Trophoblast cell (in vitro differentiated cells and primary cell): ENCODE results near the gene SNX25.

Experiments used
- DNase-seq, 2 donors: peaks; one replicate each; pipeline ENCODE4 v3.0.0-alpha.2; 2016
- H2AFZ ChIP-seq: 2 replicates; pipeline ENCODE4 v1.6.1; 2013; ENCODE audit warnings: low read length, moderate library complexity, mild to moderate bottlenecking; ENCODE audit not compliant: insufficient read depth, poor library complexity
- H2AK5ac ChIP-seq: 2 replicates; pipeline ENCODE4 v1.6.1; 2013; ENCODE audit warnings: mild to moderate bottlenecking, low read length
- H2BK120ac ChIP-seq: 2 replicates; pipeline ENCODE4 v1.6.1; 2013; ENCODE audit warnings: low read length, mild to moderate bottlenecking, moderate library complexity; ENCODE audit not compliant: insufficient read depth, poor library complexity
- H2BK12ac ChIP-seq: 2 replicates; pipeline ENCODE4 v1.6.1; 2013; ENCODE audit warnings: mild to moderate bottlenecking, low read length, moderate library complexity
- H2BK5ac ChIP-seq: 2 replicates; pipeline ENCODE4 v1.6.1; 2013; ENCODE audit warnings: low read length, low read depth, moderate library complexity, mild to moderate bottlenecking; ENCODE audit not compliant: poor library complexity
- H3K14ac ChIP-seq: 2 replicates; pipeline ENCODE4 v1.6.1; 2013; ENCODE audit warnings: mild to moderate bottlenecking, low read length
- H3K18ac ChIP-seq: 2 replicates; pipeline ENCODE4 v1.6.1; 2013; ENCODE audit warnings: mild to moderate bottlenecking, low read length
- H3K23ac ChIP-seq: 2 replicates; pipeline ENCODE4 v1.6.1; 2013; ENCODE audit warnings: low read length
- H3K27ac ChIP-seq: 2 replicates; pipeline ENCODE4 v1.5.1; 2013; ENCODE audit warnings: low read depth, mild to moderate bottlenecking, inconsistent platforms, low read length, moderate library complexity
- H3K27me3 ChIP-seq: 2 replicates; pipeline ENCODE4 v1.6.1; 2013; ENCODE audit warnings: inconsistent platforms, mild to moderate bottlenecking, low read length, moderate library complexity; ENCODE audit not compliant: insufficient read depth
- H3K36me3 ChIP-seq, 2 experiments: 1 replicate in 1 of 2; 2 replicates in 1 of 2; pipeline ENCODE4 v1.6.1; 2013; ENCODE audit warnings: low read length in 2 of 2, mild to moderate bottlenecking in 2 of 2, moderate library complexity in 1 of 2; ENCODE audit not compliant: insufficient read depth in 2 of 2, control insufficient read depth in 1 of 2
- H3K4ac ChIP-seq: 2 replicates; pipeline ENCODE4 v1.6.1; 2013; ENCODE audit warnings: low read depth, mild to moderate bottlenecking, low read length, moderate library complexity
- H3K4me1 ChIP-seq, 2 experiments: 1 replicate in 1 of 2; 2 replicates in 1 of 2; pipeline ENCODE4 v1.6.1; 2013; ENCODE audit warnings: low read length in 2 of 2, mild to moderate bottlenecking in 2 of 2, moderate library complexity in 1 of 2; ENCODE audit not compliant: insufficient read depth in 2 of 2, control insufficient read depth in 1 of 2
- H3K4me2 ChIP-seq: 2 replicates; pipeline ENCODE4 v1.6.1; 2013; ENCODE audit warnings: inconsistent platforms, mild to moderate bottlenecking, low read length, moderate library complexity
- H3K4me3 ChIP-seq: 2 replicates; pipeline ENCODE4 v1.5.1; 2013; ENCODE audit warnings: mild to moderate bottlenecking, low read depth, low read length, inconsistent platforms
- H3K79me1 ChIP-seq: one replicate; pipeline ENCODE4 v1.6.1; 2013; ENCODE audit warnings: low read length
- H3K79me2 ChIP-seq: 2 replicates; pipeline ENCODE4 v1.6.1; 2013; ENCODE audit warnings: low read length, mild to moderate bottlenecking; ENCODE audit not compliant: control insufficient read depth, insufficient read depth, poor library complexity
- H3K9ac ChIP-seq: 2 replicates; pipeline ENCODE4 v1.6.1; 2013; ENCODE audit warnings: mild to moderate bottlenecking, low read length
- H3K9me3 ChIP-seq: 2 replicates; pipeline ENCODE4 v1.6.1; 2013; ENCODE audit warnings: low read depth, mild to moderate bottlenecking, control low read depth, inconsistent platforms, low read length; ENCODE audit not compliant: insufficient read depth
- H4K12ac ChIP-seq: 2 replicates; pipeline ENCODE4 v1.6.1; 2013; ENCODE audit warnings: low read depth, mild to moderate bottlenecking, low read length, moderate library complexity
- H4K8ac ChIP-seq: 2 replicates; pipeline ENCODE4 v1.6.1; 2013; ENCODE audit warnings: low read depth, mild to moderate bottlenecking, low read length, moderate library complexity
- H4K91ac ChIP-seq: one replicate; pipeline ENCODE4 v1.6.1; 2013; ENCODE audit warnings: low read depth, mild to moderate bottlenecking, low read length, moderate library complexity
- WGBS: extraction: QIAGEN DNeasy Blood & Tissue Kit; methylation state at CpG from one replicate; pipeline ENCODE4 v1.1.7; 2013; ENCODE audit warnings: missing lambda C conversion rate; ENCODE audit not compliant: insufficient read length, insufficient coverage; ENCODE audit errors: extremely low coverage; 5-methylcytosine and 5-hydroxymethylcytosine counted together

The SNX25 gene

DNA sequence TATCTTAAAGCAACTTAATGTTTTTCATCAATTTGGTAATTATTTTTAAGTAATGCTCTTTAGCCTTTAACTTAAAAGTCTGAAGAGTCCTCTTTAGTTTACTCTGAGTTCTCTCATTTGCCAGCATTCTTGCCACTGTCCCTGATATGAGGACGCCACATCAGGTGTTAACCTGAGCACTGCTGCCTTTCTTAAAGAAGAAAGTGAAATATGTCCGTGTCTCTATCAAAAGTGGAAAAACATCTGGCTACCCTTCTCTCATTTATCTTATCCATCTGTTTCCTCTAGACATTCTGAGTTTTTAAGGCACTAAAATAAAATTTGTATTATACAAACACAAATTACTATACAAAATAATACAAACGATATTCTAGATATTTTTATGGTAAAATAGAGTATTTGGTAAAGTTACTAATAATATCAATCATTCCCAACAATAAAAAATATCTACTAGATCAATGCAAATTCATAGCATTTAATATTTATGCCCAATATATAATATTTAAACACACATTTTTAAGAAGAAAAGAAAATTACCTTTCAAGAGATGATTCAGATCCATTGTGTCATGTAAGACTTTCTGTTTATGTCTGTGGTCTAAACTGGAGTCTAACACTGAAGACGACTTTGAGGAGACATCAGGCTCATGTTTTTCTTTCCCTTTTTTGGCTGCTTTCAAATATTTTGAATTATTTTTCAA, 19.6 kb upstream of the SNX25 start:
- no peaks in the 10 kb centered on the region for H3K79me2 ChIP-seq
- no peak overlapping the region for H3K9ac ChIP-seq
- no peaks in the 10 kb centered on the region for H3K9me3 ChIP-seq
- H2AFZ ChIP-seq = no peak overlapping the region
- no peak overlapping the region for H4K91ac ChIP-seq
- H3K27ac ChIP-seq = no peak overlapping the region
- no peak overlapping the region for H4K12ac ChIP-seq
- no peak overlapping the region for H2BK120ac ChIP-seq
- no peak overlapping the region for H3K23ac ChIP-seq
- no peaks in the 10 kb centered on the region for H3K79me1 ChIP-seq
- no peak overlapping the region for H3K14ac ChIP-seq
- H4K8ac ChIP-seq = no peak overlapping the region
- H3K4me3 ChIP-seq = no peak overlapping the region
- no peak overlapping the region for H2AK5ac ChIP-seq
- H3K4ac ChIP-seq = no peak overlapping the region
- H3K27me3 ChIP-seq = no peaks in the 10 kb centered on the region
- H3K18ac ChIP-seq = no peak overlapping the region
- no peaks in the 10 kb centered on the region for H3K4me1 ChIP-seq
- H3K4me2 ChIP-seq = no peak overlapping the region
- no peak overlapping the region for H2BK12ac ChIP-seq
- no peak overlapping the region for H2BK5ac ChIP-seq
- no peak for DNase-seq
- H3K36me3 ChIP-seq = peaks cover 3 to 4% of the 10 kb centered on the region in 2 experiments
- no CpG with 5 or more reads among the region's 4 CpGs for WGBS

- Histone ChIP-seq H3K9me3 (no peaks in the 10 kb centered on the region), H2BK120ac (no peak overlapping the region), H3K18ac (no peak overlapping the region), H3K23ac (no peak overlapping the region), H3K4me2 (no peak overlapping the region), H3K4ac (no peak overlapping the region), H3K4me3 (no peak overlapping the region), H3K9ac (no peak overlapping the region), H3K14ac (no peak overlapping the region), H2BK5ac (no peak overlapping the region), H2AFZ (no peak overlapping the region), H2AK5ac (no peak overlapping the region), H4K12ac (no peak overlapping the region), H4K8ac (no peak overlapping the region), H3K27me3 (no peaks in the 10 kb centered on the region), H3K36me3 (peaks cover 3 to 4% of the 10 kb centered on the region in 2 experiments), H3K79me2 (no peaks in the 10 kb centered on the region), H3K4me1 (no peaks in the 10 kb centered on the region), H3K79me1 (no peaks in the 10 kb centered on the region), H4K91ac (no peak overlapping the region), H3K27ac (no peak overlapping the region), H2BK12ac (no peak overlapping the region)
- no CpG with 5 or more reads among the region's 6 CpGs for WGBS
- no peak for DNase-seq
Observed at GRCh38 chr4:185190306-185190856, 19.0 kb upstream of the SNX25 start.

DNA sequence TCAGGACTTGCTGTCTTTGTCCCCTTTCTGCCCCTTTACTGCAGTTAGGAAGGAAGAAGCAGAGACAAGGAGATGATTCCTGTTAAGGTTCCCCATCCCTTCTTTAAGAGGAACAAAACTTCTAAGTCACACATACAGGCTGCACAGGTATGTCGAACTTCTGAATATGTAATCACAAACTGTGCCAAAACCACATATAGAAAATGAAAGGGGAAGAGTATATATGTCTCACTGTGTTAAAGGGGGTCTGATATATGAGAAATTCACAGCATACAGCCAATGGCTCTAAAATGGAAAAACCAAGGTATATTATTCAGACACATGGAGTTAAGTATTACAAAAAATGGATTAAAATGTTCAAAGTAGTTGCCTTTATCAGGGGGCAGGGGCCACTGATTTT, 17.3 kb upstream of the SNX25 start:
- H3K9me3 ChIP-seq = no peaks in the 10 kb centered on the region
- H3K9ac ChIP-seq = no peak overlapping the region
- no peaks in the 10 kb centered on the region for H3K27me3 ChIP-seq
- H4K91ac ChIP-seq = no peak overlapping the region
- no peak overlapping the region for H3K14ac ChIP-seq
- H3K4ac ChIP-seq = no peak overlapping the region
- no CpG with 5 or more reads among the region's 1 CpG for WGBS
- H4K12ac ChIP-seq = no peak overlapping the region
- H3K27ac ChIP-seq = no peak overlapping the region
- H3K4me2 ChIP-seq = no peak overlapping the region
- H3K79me2 ChIP-seq = no peaks in the 10 kb centered on the region
- no peak overlapping the region for H4K8ac ChIP-seq
- no peak overlapping the region for H2AK5ac ChIP-seq
- H3K36me3 ChIP-seq = peaks cover 3 to 4% of the 10 kb centered on the region in 2 experiments
- H2BK5ac ChIP-seq = no peak overlapping the region
- no peak for DNase-seq
- H3K18ac ChIP-seq = no peak overlapping the region
- no peak overlapping the region for H3K23ac ChIP-seq
- no peak overlapping the region for H2BK120ac ChIP-seq
- H3K4me1 ChIP-seq = no peaks in the 10 kb centered on the region
- no peaks in the 10 kb centered on the region for H3K79me1 ChIP-seq
- no peak overlapping the region for H2AFZ ChIP-seq
- no peak overlapping the region for H2BK12ac ChIP-seq
- no peak overlapping the region for H3K4me3 ChIP-seq

- H3K79me1 ChIP-seq = no peaks in the 10 kb centered on the region
- no peak overlapping the region for H3K9ac ChIP-seq
- no peaks in the 10 kb centered on the region for H3K9me3 ChIP-seq
- no peak overlapping the region for H3K18ac ChIP-seq
- H3K4me1 ChIP-seq = no peaks in the 10 kb centered on the region
- H4K12ac ChIP-seq = no peak overlapping the region
- no peak overlapping the region for H3K4ac ChIP-seq
- no peaks in the 10 kb centered on the region for H3K36me3 ChIP-seq
- no peak overlapping the region for H3K4me2 ChIP-seq
- no peak overlapping the region for H3K4me3 ChIP-seq
- no CpG with 5 or more reads among the region's 9 CpGs for WGBS
- H3K79me2 ChIP-seq = no peaks in the 10 kb centered on the region
- no peaks in the 10 kb centered on the region for H3K27me3 ChIP-seq
- no peak overlapping the region for H2BK120ac ChIP-seq
- no peak overlapping the region for H3K27ac ChIP-seq
- H4K8ac ChIP-seq = no peak overlapping the region
- H3K14ac ChIP-seq = no peak overlapping the region
- H2BK12ac ChIP-seq = no peak overlapping the region
- no peak overlapping the region for H2BK5ac ChIP-seq
- no peak for DNase-seq
- no peak overlapping the region for H3K23ac ChIP-seq
- no peak overlapping the region for H2AK5ac ChIP-seq
- H4K91ac ChIP-seq = no peak overlapping the region
- no peak overlapping the region for H2AFZ ChIP-seq
Observed at GRCh38 chr4:185194924-185195888, 14.2 kb upstream of the SNX25 start.
